GM12874 (cell line): Measurements from ENCODE around the gene MTG1.
"Not testable (repeated sequence)": the region's sequence is repeated elsewhere in the genome, so short reads cannot be mapped to it uniquely, and the experiment has no call there.

Experiments
- TF ChIP-seq, protein P1 (sequence below): IDR thresholded peaks from 2 replicates; pipeline ENCODE4 v1.5.1; 2011; ENCODE audit warnings: low read depth, mild to moderate bottlenecking, control low read depth, low read length, moderate library complexity; ENCODE audit not compliant: insufficient read depth

Gene MTG1

DNA sequence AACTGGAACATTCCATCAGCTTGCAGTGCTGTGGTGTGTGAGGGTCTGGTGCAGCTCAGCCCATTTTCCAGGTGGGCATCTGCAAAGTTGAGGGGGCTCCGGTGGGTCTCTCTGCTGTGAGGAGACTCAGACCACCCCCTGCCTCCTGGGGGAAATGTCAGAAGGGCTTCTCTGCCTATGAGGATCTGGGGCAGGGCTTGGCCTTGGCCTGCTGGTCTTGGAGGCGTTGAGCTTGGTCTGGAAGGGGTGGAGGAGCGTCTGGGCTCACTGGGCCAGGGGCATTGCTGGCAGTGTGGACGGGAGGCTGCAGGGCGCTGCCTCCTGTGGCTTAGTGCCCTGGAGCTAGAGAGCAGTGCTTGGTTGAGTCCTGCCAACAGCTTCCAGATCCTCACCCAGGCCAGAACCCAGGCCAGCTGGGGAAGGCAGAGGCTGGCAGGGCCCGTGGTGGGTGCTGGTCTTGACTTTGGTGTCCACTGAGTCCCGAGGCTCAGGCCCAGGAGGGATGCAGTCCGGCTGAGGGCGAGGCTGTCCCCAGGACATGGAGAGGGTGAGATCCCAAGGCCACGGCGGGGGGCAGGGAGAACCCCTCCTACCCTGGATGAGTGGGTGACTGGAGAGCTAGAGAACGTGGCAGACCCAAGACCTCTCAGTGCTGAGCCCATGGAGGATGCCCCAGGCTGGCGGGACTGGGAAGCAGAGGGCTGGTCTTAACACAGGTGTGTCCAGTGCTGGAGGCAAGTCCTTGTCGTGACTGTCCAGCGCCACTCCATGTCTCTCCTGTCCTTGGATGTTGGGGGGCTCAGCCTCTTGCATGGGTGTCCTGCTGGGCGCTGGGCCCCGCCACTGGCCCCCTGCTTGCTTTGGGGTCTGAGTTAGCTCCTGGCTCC is 27.6 kb downstream of the MTG1 start:
- TF ChIP-seq, protein P1, sequence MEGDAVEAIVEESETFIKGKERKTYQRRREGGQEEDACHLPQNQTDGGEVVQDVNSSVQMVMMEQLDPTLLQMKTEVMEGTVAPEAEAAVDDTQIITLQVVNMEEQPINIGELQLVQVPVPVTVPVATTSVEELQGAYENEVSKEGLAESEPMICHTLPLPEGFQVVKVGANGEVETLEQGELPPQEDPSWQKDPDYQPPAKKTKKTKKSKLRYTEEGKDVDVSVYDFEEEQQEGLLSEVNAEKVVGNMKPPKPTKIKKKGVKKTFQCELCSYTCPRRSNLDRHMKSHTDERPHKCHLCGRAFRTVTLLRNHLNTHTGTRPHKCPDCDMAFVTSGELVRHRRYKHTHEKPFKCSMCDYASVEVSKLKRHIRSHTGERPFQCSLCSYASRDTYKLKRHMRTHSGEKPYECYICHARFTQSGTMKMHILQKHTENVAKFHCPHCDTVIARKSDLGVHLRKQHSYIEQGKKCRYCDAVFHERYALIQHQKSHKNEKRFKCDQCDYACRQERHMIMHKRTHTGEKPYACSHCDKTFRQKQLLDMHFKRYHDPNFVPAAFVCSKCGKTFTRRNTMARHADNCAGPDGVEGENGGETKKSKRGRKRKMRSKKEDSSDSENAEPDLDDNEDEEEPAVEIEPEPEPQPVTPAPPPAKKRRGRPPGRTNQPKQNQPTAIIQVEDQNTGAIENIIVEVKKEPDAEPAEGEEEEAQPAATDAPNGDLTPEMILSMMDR, result no peak

GRCh38 chr10:133422223-133422806 is 28.4 kb downstream of the MTG1 start:
- TF ChIP-seq, protein P1, result no peak

- TF ChIP-seq, protein P1, result no peak
Observed at GRCh38 chr10:133422807-133423771, 29.1 kb downstream of the MTG1 start.

- TF ChIP-seq, protein P1, result not testable (repeated sequence)
Observed at GRCh38 chr10:133424601-133425000, 30.6 kb downstream of the MTG1 start, which contains the start of gene SPRN. SPRN (minus strand) TSS chr10:133424625; CDS start chr10:133423681, 944 bp downstream.

GRCh38 chr10:133438711-133439273 is 44.8 kb downstream of the MTG1 start:
- TF ChIP-seq, protein P1, result peak; percentile 49; the same call in 1 of the 2 replicates

DNA sequence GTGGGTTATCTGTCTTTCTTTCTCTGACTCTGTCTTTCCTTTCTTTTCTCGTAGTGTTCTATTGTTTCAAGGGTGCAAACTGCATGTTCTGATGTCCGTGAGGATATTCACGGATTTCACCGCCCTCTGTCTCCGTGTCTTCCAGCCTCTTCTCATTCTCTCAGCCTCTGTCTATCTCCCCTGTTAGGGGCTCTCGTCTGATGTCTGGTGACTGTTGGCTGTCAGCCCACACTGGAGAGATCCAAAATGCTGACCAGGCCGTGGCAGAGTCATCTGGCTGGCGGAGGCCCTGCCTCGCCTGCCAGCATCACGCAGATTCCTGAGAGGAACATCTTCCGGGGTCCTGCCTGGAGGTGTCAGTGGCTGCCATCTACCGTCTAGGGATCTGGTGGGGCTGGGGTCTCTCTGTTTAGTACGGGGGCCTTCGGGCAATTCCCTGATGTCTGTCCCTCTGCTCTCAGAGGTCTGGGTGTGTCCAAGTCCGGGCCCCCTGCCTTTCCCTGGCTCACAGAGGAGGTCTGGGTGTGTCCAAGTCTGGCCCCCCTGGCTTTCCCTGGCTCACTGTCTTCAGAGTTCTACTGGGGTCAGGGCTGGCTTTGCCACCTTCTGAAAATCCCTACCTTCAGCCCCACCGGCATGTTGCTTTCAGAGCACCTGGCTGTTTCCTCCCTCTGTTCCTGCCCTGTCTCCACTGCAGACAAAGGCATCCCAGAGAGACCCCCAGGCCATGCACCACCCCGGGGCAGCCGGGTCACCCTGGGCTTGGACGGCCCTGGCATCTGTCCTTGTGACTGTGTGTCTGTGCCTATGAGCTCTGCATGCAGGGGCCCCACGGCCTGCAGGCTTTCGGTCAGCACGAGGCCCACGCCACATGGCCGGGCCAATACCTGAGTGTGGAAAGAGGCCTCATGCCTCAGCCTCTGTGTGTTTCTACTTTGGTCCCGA is 45.8 kb downstream of the MTG1 start:
- TF ChIP-seq, protein P1, result no peak
